HCT116 (cell line): ENCODE data around the gene SLC14A1. TPM values are rescaled to one million over a fixed set of nuclear protein-coding genes. Genes with fewer than 3 reads are reported as not detected.
A peak's percentile ranks its signal among the peaks of the same experiment; 100 is the strongest.

Experiments
- ATAC-seq: fragments of 200-7000 bp; cut with Tn5 transposase; 2 replicates; pipeline ENCODE4 v1.9.1; 2020; ENCODE audit warnings: mild to moderate bottlenecking, moderate library complexity
- BruUV-seq: library from RNA; stranded (reverse); fragments of 400-500 nt; replicated peaks from 2 replicates; lab custom pipeline; 2021; lab: Mats Ljungman, UMichigan
- CTCF ChIA-PET: fragments of 300-600 bp; sonication (Branson Sonifier 250); formaldehyde crosslinking; loops from one replicate; lab custom pipeline; 2021; ENCODE audit warnings: antibody characterized with exemption; lab: Charles Lee
- POLR2A ChIA-PET: fragments of 300-600, 350-600 bp; sonication (Branson Sonifier 250); formaldehyde crosslinking; loops from one replicate; lab custom pipeline; 2021; ENCODE audit warnings: antibody characterized with exemption; lab: Charles Lee
- RAD21 ChIA-PET, 2 experiments: fragments of 300-600 bp; sonication (Branson Sonifier 250); formaldehyde crosslinking; loops; one replicate each; lab custom pipeline; 2023; ENCODE audit warnings: low total read pairs in 2 of 2; ENCODE audit not compliant: uncharacterized antibody in 2 of 2, unreplicated experiment in 2 of 2, low non-redundant PET in 1 of 2; lab: Charles Lee
- DNase-seq: peaks from one replicate; pipeline ENCODE4 v3.0.0-alpha.2; 2010; ENCODE audit warnings: low read depth, low spot score
- H2AFZ ChIP-seq: fragments of 200-600 bp; shearing (Covaris generic), sonication (generic); 2 replicates; pipeline ENCODE4 v1.6.1; 2017; ENCODE audit warnings: low read depth, mixed run types, mixed read lengths, antibody characterized with exemption, low read length; ENCODE audit not compliant: poor library complexity, severe bottlenecking
- H3K27ac ChIP-seq: 2 replicates; pipeline ENCODE4 v1.5.1; 2012; ENCODE audit warnings: low read depth, low read length
- H3K27me3 ChIP-seq: fragments of 200-600 bp; sonication (generic); 2 replicates; pipeline ENCODE4 v1.6.1; 2016; ENCODE audit warnings: mixed run types, low read length, mixed read lengths; ENCODE audit not compliant: insufficient read depth
- H3K36me3 ChIP-seq, 2 experiments: fragments of 200-500 bp in 1 of 2; fragments of 200-600 bp in 1 of 2; sonication (Bioruptor generic) in 1 of 2; sonication (generic) in 1 of 2; 2 replicates each; pipeline versions ENCODE4 v1.5.1 to v1.6.1; 2014 to 2016; ENCODE audit warnings: low read length in 2 of 2, inconsistent platforms in 1 of 2, mixed read lengths in 1 of 2, mixed run types in 1 of 2; ENCODE audit not compliant: insufficient read depth in 2 of 2, control insufficient read depth in 1 of 2
- H3K4me1 ChIP-seq, 2 experiments: fragments of 200-600 bp in 1 of 2; sonication (generic) in 1 of 2; 2 replicates each; pipeline versions ENCODE4 v1.5.1 to v1.6.1; 2012 to 2017; ENCODE audit warnings: low read length in 2 of 2, inconsistent platforms in 1 of 2, mild to moderate bottlenecking in 1 of 2, mixed read lengths in 1 of 2, mixed run types in 1 of 2, moderate library complexity in 1 of 2; ENCODE audit not compliant: insufficient read depth in 2 of 2, control insufficient read depth in 1 of 2
- H3K4me2 ChIP-seq: fragments of 200-600 bp; sonication (generic); 2 replicates; pipeline ENCODE4 v1.6.1; 2017; ENCODE audit warnings: mixed run types, low read length, mixed read lengths
- H3K4me3 ChIP-seq, 2 experiments: fragments of 200-600 bp in 1 of 2; sonication (generic) in 1 of 2; replicated peaks in 1 of 2; 2 replicates each; pipeline ENCODE4 v1.5.1; 2011 to 2016; ENCODE audit warnings: low read length in 2 of 2, control low read depth in 1 of 2, low read depth in 1 of 2, mild to moderate bottlenecking in 1 of 2, mixed read lengths in 1 of 2, mixed run types in 1 of 2
- H3K79me2 ChIP-seq: fragments of 200-600 bp; sonication (generic); 2 replicates; pipeline ENCODE4 v1.6.1; 2017; ENCODE audit warnings: mild to moderate bottlenecking, mixed run types, low read length, moderate library complexity, mixed read lengths; ENCODE audit not compliant: insufficient read depth
- H3K9ac ChIP-seq: fragments of 200-600 bp; sonication (generic); 2 replicates; pipeline ENCODE4 v1.6.1; 2016; ENCODE audit warnings: low read length, mixed read lengths
- H3K9me2 ChIP-seq: fragments of 200-600 bp; sonication (generic), shearing (Covaris generic); 2 replicates; pipeline ENCODE4 v1.6.1; 2017; ENCODE audit warnings: mixed run types, mild to moderate bottlenecking, moderate library complexity; ENCODE audit not compliant: insufficient read depth
- H3K9me3 ChIP-seq, 2 experiments: fragments of 200-500 bp in 1 of 2; fragments of 200-600 bp in 1 of 2; sonication (Bioruptor generic) in 1 of 2; sonication (generic) in 1 of 2; 2 replicates each; pipeline ENCODE4 v1.6.1; 2014 to 2017; ENCODE audit warnings: low read length in 2 of 2, mixed read lengths in 2 of 2, inconsistent platforms in 1 of 2, low read depth in 1 of 2, mild to moderate bottlenecking in 1 of 2, mixed run types in 1 of 2, moderate library complexity in 1 of 2; ENCODE audit not compliant: control insufficient read depth in 1 of 2, insufficient read depth in 1 of 2
- H4K20me1 ChIP-seq: fragments of 200-600 bp; sonication (generic), shearing (Covaris generic); 2 replicates; pipeline ENCODE4 v1.6.1; 2017; ENCODE audit warnings: mixed run types, mild to moderate bottlenecking, moderate library complexity; ENCODE audit not compliant: insufficient read depth
- CBX3 ChIP-seq: IDR thresholded peaks from 2 replicates; pipeline ENCODE4 v1.6.1; 2012; ENCODE audit warnings: low read depth
- CEBPB ChIP-seq: IDR thresholded peaks from 2 replicates; pipeline ENCODE4 v1.6.1; 2012; ENCODE audit warnings: low read depth
- EGR1 ChIP-seq: IDR thresholded peaks from 2 replicates; pipeline ENCODE4 v1.6.1; 2012; ENCODE audit warnings: low read depth
- EZH2 ChIP-seq: fragments of 200-600 bp; sonication (generic); IDR thresholded peaks from 2 replicates; pipeline ENCODE4 v1.6.1; 2017; ENCODE audit warnings: antibody characterized with exemption, mixed run types
- EZH2phosphoT487 ChIP-seq: fragments of 200-600 bp; IDR thresholded peaks from 2 replicates; pipeline ENCODE4 v1.6.1; 2018; ENCODE audit warnings: antibody characterized with exemption, borderline replicate concordance
- FOSL1 ChIP-seq: IDR thresholded peaks from 2 replicates; pipeline ENCODE4 v1.6.1; 2012; ENCODE audit warnings: low read depth
- JUND ChIP-seq: IDR thresholded peaks from 2 replicates; pipeline ENCODE4 v1.6.1; 2012
- MAX ChIP-seq: IDR thresholded peaks from 2 replicates; pipeline ENCODE4 v1.6.1; 2012
- POLR2A ChIP-seq: IDR thresholded peaks from 2 replicates; pipeline ENCODE4 v1.7.0; 2011; ENCODE audit warnings: borderline replicate concordance; ENCODE audit not compliant: insufficient read depth, insufficient read length; ENCODE audit errors: extremely low read depth
- POLR2AphosphoS5 ChIP-seq: IDR thresholded peaks from 2 replicates; pipeline ENCODE4 v1.6.1; 2011; ENCODE audit warnings: mild to moderate bottlenecking, low read depth, low read length, moderate library complexity
- RAD21 ChIP-seq: IDR thresholded peaks from 2 replicates; pipeline ENCODE4 v1.6.1; 2012; ENCODE audit warnings: low read depth, mild to moderate bottlenecking
- REST ChIP-seq: IDR thresholded peaks from 2 replicates; pipeline ENCODE4 v1.6.1; 2012; ENCODE audit warnings: low read depth
- SIN3A ChIP-seq: IDR thresholded peaks from 2 replicates; pipeline ENCODE4 v1.6.1; 2012; ENCODE audit warnings: low read depth
- SRF ChIP-seq: IDR thresholded peaks from 2 replicates; pipeline ENCODE4 v1.6.1; 2012; ENCODE audit warnings: low read depth
- TCF7L2 ChIP-seq: IDR thresholded peaks from 2 replicates; pipeline ENCODE4 v1.7.0; 2011; ENCODE audit warnings: borderline replicate concordance, inconsistent platforms; ENCODE audit not compliant: insufficient read depth, insufficient read length; ENCODE audit errors: extremely low read depth
- YY1 ChIP-seq: IDR thresholded peaks from 2 replicates; pipeline ENCODE4 v1.6.1; 2011; ENCODE audit warnings: low read length, low read depth, moderate library complexity, mild to moderate bottlenecking; ENCODE audit not compliant: insufficient replicate concordance; ENCODE audit errors: extremely low read depth
- ZFX ChIP-seq: fragments of 450-650 bp; IDR thresholded peaks from 2 replicates; pipeline ENCODE4 v1.6.1; 2017
- ZNF274 ChIP-seq: fragments of 200-500 bp; sonication (Bioruptor generic); IDR thresholded peaks from 2 replicates; pipeline ENCODE4 v1.6.1; 2014; ENCODE audit warnings: mild to moderate bottlenecking, low read depth, low read length, inconsistent platforms
- intact Hi-C: fragments of 100-400 bp; cut with micrococcal nuclease; formaldehyde crosslinking; loops from 2 replicates; pipeline ENCODE4 v1.10.0; 2022
- total RNA-seq: library from RNA; stranded (reverse); gene quantifications from one replicate; pipeline ENCODE4 v1.2.1, GENCODE V29; 2021; ENCODE audit not compliant: unreplicated experiment
- TF ChIP-seq, protein P1 (sequence below): IDR thresholded peaks from 2 replicates; pipeline ENCODE4 v1.6.1; 2011; ENCODE audit warnings: mild to moderate bottlenecking, low read length, moderate library complexity; ENCODE audit not compliant: insufficient replicate concordance; ENCODE audit errors: extremely low read depth
- TF ChIP-seq, protein P2 (sequence below), 3 experiments: fragments of 200-600 bp in 1 of 3; sonication (generic) in 1 of 3; IDR thresholded peaks in 2 of 3; conservative IDR thresholded peaks in 1 of 3; 2 replicates each; pipeline ENCODE4 v1.5.1; 2012 to 2017; ENCODE audit warnings: low read depth in 2 of 3, low read length in 2 of 3, antibody characterized with exemption in 1 of 3, borderline replicate concordance in 1 of 3, control low read depth in 1 of 3, mild to moderate bottlenecking in 1 of 3, mixed read lengths in 1 of 3, mixed run types in 1 of 3, moderate library complexity in 1 of 3; ENCODE audit not compliant: insufficient read depth in 1 of 3
- TF ChIP-seq, protein P3 (sequence below): IDR thresholded peaks from 2 replicates; pipeline ENCODE4 v1.6.1; 2012

SLC14A1 gene
- total RNA-seq, 1 experiment from 2014 or later: not detected

DNA sequence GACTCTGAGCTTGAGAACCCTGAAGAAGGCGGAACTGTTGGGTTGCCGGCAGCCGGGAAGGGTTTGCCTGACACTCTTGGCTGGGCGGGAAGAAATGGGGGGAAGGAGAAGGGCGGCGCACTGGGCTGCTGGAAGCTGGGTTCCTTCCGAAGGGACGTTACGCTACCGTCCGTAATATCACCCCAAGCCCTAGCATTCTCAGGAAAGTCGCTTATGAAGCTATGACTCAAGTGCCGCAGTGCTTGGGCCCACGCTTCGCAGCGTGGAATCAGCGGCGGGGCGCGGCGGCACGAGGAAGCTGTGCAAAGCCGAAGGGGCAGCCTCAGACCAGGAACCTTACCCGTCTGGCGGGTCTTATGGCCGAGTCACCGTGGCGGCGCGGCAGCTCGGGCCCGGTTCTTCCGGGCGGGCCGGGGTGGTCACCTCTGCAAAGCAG, 51.3 kb downstream of the SLC14A1 start:
- POLR2A ChIA-PET: interaction anchor here (1.2 kb wide), 2 partner anchors 14 to 17 kb away, joined by 3 read pairs; no protein-coding TSS in a partner anchor
- TSS peak; percentile 89 for BruUV-seq
- H3K4me1 ChIP-seq: 0 out of 4 replicates have a peak, but pooled peaks cover 0 to 5% of the 10 kb centered on the region in 2 experiments
- no peaks in the 10 kb centered on the region for H3K9me3 ChIP-seq
- CTCF ChIA-PET: no interaction called here
- peak; percentile 90 for ATAC-seq
- H3K27ac ChIP-seq: peak overlapping the region; percentile 61
- intact Hi-C loops: loop anchor here (2.0 kb wide), 1 partner anchor 28 kb away; no protein-coding TSS in a partner anchor
- peak overlapping the region; percentile 87 for H3K9ac ChIP-seq
- H3K27me3 ChIP-seq: no peaks in the 10 kb centered on the region
- H3K4me3 ChIP-seq: peak overlapping the region; percentile 65 to 76
- no peaks in the 10 kb centered on the region for H3K79me2 ChIP-seq
- no peaks in the 10 kb centered on the region for H4K20me1 ChIP-seq
- no peaks in the 10 kb centered on the region for H3K36me3 ChIP-seq
- H3K4me2 ChIP-seq: peak overlapping the region; percentile 81
- H2AFZ ChIP-seq: no peak overlapping the region
- H3K9me2 ChIP-seq: peaks cover 3% of the 10 kb centered on the region; the same call in 1 of the 2 replicates
- peak; percentile 69 for DNase-seq
- RAD21 ChIA-PET: no interaction called here
- TF ChIP-seq RAD21: 0 out of 2 replicates have a peak, but pooled peaks have one; percentile 4
- TF ChIP-seq ZFX: no peak
- TF ChIP-seq POLR2A: peak; percentile 80
- peak; percentile 67 for TF ChIP-seq POLR2AphosphoS5
- no peak for TF ChIP-seq EZH2phosphoT487
- no peak for TF ChIP-seq TCF7L2
- no peak for TF ChIP-seq JUND
- TF ChIP-seq, protein P1, sequence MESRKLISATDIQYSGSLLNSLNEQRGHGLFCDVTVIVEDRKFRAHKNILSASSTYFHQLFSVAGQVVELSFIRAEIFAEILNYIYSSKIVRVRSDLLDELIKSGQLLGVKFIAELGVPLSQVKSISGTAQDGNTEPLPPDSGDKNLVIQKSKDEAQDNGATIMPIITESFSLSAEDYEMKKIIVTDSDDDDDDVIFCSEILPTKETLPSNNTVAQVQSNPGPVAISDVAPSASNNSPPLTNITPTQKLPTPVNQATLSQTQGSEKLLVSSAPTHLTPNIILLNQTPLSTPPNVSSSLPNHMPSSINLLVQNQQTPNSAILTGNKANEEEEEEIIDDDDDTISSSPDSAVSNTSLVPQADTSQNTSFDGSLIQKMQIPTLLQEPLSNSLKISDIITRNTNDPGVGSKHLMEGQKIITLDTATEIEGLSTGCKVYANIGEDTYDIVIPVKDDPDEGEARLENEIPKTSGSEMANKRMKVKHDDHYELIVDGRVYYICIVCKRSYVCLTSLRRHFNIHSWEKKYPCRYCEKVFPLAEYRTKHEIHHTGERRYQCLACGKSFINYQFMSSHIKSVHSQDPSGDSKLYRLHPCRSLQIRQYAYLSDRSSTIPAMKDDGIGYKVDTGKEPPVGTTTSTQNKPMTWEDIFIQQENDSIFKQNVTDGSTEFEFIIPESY: no peak
- no peak for TF ChIP-seq CEBPB
- no peak for TF ChIP-seq REST
- TF ChIP-seq, protein P2, sequence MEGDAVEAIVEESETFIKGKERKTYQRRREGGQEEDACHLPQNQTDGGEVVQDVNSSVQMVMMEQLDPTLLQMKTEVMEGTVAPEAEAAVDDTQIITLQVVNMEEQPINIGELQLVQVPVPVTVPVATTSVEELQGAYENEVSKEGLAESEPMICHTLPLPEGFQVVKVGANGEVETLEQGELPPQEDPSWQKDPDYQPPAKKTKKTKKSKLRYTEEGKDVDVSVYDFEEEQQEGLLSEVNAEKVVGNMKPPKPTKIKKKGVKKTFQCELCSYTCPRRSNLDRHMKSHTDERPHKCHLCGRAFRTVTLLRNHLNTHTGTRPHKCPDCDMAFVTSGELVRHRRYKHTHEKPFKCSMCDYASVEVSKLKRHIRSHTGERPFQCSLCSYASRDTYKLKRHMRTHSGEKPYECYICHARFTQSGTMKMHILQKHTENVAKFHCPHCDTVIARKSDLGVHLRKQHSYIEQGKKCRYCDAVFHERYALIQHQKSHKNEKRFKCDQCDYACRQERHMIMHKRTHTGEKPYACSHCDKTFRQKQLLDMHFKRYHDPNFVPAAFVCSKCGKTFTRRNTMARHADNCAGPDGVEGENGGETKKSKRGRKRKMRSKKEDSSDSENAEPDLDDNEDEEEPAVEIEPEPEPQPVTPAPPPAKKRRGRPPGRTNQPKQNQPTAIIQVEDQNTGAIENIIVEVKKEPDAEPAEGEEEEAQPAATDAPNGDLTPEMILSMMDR (IDR thresholded peaks at IDR 0.05 in 2 of 3, conservative IDR thresholded peaks at IDR 0.05 in 1 of 3; ENCODE audit: borderline replicate concordance in 1 of 3, insufficient read depth in 1 of 3, low read depth in 2 of 3, low read length in 2 of 3): no peak
- TF ChIP-seq EZH2: no peak
- peak; percentile 21; the same call in 1 of the 2 replicates for TF ChIP-seq FOSL1
- TF ChIP-seq CBX3: peak; percentile 86
- peak; percentile 56 for TF ChIP-seq SIN3A
- peak; percentile 72 for TF ChIP-seq YY1
- TF ChIP-seq SRF: no peak
- TF ChIP-seq ZNF274: no peak
- TF ChIP-seq, protein P3, sequence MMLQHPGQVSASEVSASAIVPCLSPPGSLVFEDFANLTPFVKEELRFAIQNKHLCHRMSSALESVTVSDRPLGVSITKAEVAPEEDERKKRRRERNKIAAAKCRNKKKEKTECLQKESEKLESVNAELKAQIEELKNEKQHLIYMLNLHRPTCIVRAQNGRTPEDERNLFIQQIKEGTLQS: no peak
- TF ChIP-seq EGR1: no peak
- peak; percentile 56 for TF ChIP-seq MAX
